Measurements from ENCODE around the gene BTNL8.

The BTNL8 gene

GRCh38 chr5:180858586-180858985 is 40.4 kb upstream of the BTNL8 start:
- TF ChIP-seq CTCF (IDR thresholded peaks at IDR 0.05; ENCODE audit: low read depth, low read length) = no peak
- DNase-seq (ENCODE audit: low read depth, low spot score) = no peak
- H3K4me3 ChIP-seq (ENCODE audit: low read depth, low read length) = no peak overlapping the region
- in situ Hi-C loops (cut with HindIII; ENCODE audit: low sequenced_read_pairs) = no loop called here

- in situ Hi-C loops (cut with HindIII; ENCODE audit: low sequenced_read_pairs) = no loop called here
- peak overlapping the region; percentile 85 for H3K4me3 ChIP-seq (ENCODE audit: low read depth, low read length)
- TF ChIP-seq CTCF (IDR thresholded peaks at IDR 0.05; ENCODE audit: low read depth, low read length) = peak; percentile 8
- peak; percentile 18 for DNase-seq (ENCODE audit: low read depth, low spot score)
These were observed 38.6 kb upstream of the BTNL8 start for GRCh38 chr5:180860273-180860886.

DNA sequence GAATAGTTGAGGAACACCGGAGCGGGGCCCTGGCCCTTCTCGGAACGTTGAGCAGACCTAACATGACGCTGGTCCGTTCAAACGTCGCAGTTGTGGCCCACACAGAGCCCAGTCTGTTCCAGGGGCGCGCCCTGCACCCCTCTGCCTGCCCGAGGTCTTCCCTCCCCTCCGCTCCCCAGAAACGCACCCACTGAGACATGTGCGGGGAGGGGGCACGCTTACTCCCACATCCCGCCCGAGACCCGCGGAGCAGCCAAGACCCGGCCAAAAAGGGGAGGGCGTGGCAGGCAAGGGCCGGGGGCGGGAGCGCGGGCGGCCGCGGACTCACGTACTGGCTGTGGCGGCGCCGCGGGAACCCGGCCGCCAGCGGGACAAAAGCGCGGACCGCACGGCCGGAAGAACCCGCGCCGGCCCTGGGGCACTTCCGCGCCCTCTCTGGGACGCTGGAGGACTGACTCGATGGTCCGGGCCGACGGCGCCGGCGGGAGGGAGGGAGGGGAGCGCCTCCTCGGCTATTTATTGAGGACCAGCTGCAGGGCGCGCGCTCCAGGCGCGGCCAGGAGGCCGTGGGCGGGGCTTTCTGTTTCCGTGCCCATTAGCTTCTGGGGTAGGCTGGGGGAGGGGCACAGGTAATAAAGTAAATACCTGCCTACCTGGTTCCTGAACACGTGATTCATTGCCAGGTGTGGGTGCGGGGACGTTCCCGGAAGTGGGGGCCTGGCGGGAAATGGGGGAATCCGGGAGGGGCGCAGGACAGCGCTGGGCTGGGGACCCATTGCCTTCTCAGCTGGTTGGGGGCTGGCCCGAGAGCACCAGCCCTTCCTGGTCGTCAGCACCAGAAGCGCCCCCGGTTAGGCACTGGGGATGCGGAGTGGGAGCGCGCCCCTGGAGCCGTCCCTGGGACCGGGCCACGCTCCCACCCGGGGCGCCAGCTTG is 37.8 kb upstream of the BTNL8 start, which contains the start of gene ZFP62:
TSS of gene ZFP62 (minus strand) at position 390 of the 936 bp plus-strand sequence. CDS start at position 333, 57 bp downstream.
- in situ Hi-C loops (cut with HindIII; ENCODE audit: low sequenced_read_pairs) = no loop called here
- peak; percentile 94 for DNase-seq (ENCODE audit: low read depth, low spot score)
- no peak for TF ChIP-seq CTCF (IDR thresholded peaks at IDR 0.05; ENCODE audit: low read depth, low read length)
- H3K4me3 ChIP-seq (ENCODE audit: low read depth, low read length) = peak within 1 kb of the TSS; percentile 85

GRCh38 chr5:180862645-180863044 is 36.3 kb upstream of the BTNL8 start:
- H3K4me3 ChIP-seq (ENCODE audit: low read depth, low read length) = no peak overlapping the region
- no peak for DNase-seq (ENCODE audit: low read depth, low spot score)
- no peak for TF ChIP-seq CTCF (IDR thresholded peaks at IDR 0.05; ENCODE audit: low read depth, low read length)
- in situ Hi-C loops (cut with HindIII; ENCODE audit: low sequenced_read_pairs) = no loop called here

DNA sequence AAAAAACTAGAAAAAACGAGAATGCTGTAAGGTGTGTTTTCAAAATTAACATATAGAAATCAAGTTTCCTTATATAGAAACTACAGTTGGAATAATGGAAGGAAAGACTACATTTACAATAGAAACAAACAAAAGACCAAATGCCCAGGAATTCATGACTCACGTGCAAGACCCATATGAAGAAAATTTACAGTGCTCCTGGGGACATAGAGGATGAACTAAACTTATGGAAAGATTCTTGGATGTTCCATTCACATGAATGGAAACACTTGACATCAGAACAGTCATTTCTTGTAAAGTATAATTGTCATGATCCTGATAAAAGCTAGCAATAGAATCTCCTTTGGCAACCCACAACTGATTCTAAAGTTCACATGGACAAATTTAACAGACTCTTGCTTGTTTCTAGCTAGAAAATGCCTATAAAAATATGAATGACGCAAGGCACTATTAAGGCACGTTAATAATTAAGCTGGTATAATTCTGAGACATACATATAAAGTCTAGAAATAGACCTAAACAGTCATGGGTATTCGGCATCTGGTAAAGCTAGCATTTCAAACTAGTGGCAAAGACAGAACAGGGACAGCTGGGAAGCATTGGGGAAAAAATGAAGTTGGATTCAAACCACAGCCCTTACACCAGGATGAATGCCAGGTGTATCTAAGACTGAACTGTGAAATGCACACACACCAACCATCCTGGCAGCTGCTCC is 32.8 kb upstream of the BTNL8 start:
- TF ChIP-seq CTCF (IDR thresholded peaks at IDR 0.05; ENCODE audit: low read depth, low read length) = no peak
- in situ Hi-C loops (cut with HindIII; ENCODE audit: low sequenced_read_pairs) = no loop called here
- no peak for DNase-seq (ENCODE audit: low read depth, low spot score)
- no peak overlapping the region for H3K4me3 ChIP-seq (ENCODE audit: low read depth, low read length)

DNA sequence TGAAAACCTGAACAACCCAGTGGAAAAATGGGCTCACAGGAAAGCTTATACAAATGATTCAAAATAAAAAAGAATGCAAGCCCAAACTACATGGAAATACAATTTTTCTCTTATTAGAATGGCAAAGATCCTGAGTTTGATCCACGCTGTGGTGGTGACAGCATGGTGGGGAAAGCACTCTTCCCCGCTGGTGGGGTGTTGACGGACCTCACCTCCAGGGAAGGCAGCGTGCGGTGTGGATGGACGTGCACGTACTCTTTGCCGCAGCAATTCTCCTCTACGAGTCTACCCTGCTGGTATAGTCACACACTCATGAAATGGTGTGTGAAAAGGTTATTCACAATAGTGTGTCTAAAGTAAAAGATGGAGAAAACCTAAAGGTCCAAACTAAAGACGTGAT is 32.0 kb upstream of the BTNL8 start:
- in situ Hi-C loops (cut with HindIII; ENCODE audit: low sequenced_read_pairs) = no loop called here
- TF ChIP-seq CTCF (IDR thresholded peaks at IDR 0.05; ENCODE audit: low read depth, low read length) = no peak
- no peak overlapping the region for H3K4me3 ChIP-seq (ENCODE audit: low read depth, low read length)
- no peak for DNase-seq (ENCODE audit: low read depth, low spot score)
